Epithelial cell of esophagus (primary cell): ENCODE results near the gene PACS1.
A peak's percentile ranks its signal among the peaks of the same experiment; 100 is the strongest.

Experiments used
- DNase-seq: peaks from one replicate; pipeline ENCODE4 v3.0.0; 2010; ENCODE audit warnings: low read depth
- H3K4me3 ChIP-seq: 2 replicates; pipeline ENCODE4 v1.5.1; 2011; ENCODE audit warnings: mild to moderate bottlenecking, low read length, control low read depth
- TF ChIP-seq, protein P1 (sequence below): IDR thresholded peaks from 2 replicates; pipeline ENCODE4 v1.5.1; 2011; ENCODE audit warnings: low read depth, mild to moderate bottlenecking, low read length, control low read depth, inconsistent platforms; ENCODE audit not compliant: insufficient read depth; ENCODE audit errors: missing control alignments

PACS1 gene

DNA sequence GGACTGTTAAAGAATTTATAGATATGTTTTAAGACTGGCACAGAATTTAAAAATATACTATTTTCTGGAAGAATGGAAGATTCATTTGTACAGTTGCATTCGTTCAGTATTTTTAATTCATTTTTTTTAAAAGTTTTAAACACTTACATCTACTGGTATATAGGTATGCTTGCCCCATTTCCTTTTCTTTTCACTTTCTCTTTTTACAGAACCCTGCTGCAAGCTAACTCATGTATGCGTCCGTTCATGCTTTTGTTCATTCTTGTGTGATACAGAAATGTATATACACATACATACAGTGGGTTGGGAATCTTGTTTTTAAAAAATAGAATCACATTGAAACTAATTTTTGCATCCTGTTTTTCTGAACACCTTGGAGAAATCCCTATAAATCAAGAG is 31.0 kb downstream of the PACS1 start:
- H3K4me3 ChIP-seq: no peak overlapping the region
- no peak for DNase-seq
- TF ChIP-seq, protein P1, sequence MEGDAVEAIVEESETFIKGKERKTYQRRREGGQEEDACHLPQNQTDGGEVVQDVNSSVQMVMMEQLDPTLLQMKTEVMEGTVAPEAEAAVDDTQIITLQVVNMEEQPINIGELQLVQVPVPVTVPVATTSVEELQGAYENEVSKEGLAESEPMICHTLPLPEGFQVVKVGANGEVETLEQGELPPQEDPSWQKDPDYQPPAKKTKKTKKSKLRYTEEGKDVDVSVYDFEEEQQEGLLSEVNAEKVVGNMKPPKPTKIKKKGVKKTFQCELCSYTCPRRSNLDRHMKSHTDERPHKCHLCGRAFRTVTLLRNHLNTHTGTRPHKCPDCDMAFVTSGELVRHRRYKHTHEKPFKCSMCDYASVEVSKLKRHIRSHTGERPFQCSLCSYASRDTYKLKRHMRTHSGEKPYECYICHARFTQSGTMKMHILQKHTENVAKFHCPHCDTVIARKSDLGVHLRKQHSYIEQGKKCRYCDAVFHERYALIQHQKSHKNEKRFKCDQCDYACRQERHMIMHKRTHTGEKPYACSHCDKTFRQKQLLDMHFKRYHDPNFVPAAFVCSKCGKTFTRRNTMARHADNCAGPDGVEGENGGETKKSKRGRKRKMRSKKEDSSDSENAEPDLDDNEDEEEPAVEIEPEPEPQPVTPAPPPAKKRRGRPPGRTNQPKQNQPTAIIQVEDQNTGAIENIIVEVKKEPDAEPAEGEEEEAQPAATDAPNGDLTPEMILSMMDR: no peak

GRCh38 chr11:66104057-66104638 is 34.1 kb downstream of the PACS1 start:
- no peak for DNase-seq
- TF ChIP-seq, protein P1: no peak
- H3K4me3 ChIP-seq: no peak overlapping the region

GRCh38 chr11:66106786-66107599 is 36.9 kb downstream of the PACS1 start:
- peak; percentile 45 for DNase-seq
- H3K4me3 ChIP-seq: no peak overlapping the region
- TF ChIP-seq, protein P1: no peak

DNA sequence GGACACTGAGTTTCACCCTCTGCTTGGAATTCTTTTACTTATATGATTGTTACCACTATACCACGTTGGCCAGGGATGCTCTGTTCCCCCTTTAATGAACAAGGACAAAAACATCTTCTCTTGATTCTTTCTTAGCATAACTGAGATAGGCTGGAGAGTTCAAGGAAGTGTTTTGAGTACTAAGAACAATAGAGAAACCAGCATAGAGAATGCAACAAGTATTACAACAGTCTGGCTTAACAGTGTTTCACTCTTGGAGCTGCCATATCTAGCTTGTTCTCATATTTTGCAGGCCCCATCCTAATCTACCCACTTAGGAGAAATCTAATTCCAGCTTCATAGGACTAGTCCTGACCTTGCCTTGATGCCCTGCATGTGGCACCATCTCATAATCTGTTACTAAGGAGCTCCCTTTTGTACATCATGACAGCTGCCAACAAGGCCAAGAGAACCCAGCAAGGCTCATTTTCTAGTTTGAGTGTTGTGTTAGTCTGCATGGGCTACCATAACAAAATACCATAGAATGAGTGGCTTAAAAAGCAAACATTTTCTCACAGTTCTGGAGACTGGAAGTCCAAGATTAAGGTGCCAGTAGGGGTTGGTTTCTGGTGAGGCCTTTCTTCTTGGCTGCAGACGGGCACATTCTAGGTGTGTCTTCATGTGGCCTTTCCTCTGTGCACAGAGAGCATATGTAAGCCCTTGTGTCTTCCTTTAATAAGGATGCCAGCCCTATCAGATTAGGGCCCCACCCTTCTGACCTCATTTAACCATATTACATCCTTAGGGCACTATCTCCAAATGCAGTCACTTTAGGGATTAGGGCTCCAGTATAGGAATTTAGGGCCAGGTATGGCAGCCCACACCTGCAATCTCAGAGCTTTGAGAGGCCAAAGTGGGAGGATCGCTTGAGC is 37.8 kb downstream of the PACS1 start:
- TF ChIP-seq, protein P1: no peak
- DNase-seq: no peak
- no peak overlapping the region for H3K4me3 ChIP-seq

GRCh38 chr11:66109294-66109693 is 39.2 kb downstream of the PACS1 start:
- H3K4me3 ChIP-seq: no peak overlapping the region
- TF ChIP-seq, protein P1: no peak
- DNase-seq: no peak

DNA sequence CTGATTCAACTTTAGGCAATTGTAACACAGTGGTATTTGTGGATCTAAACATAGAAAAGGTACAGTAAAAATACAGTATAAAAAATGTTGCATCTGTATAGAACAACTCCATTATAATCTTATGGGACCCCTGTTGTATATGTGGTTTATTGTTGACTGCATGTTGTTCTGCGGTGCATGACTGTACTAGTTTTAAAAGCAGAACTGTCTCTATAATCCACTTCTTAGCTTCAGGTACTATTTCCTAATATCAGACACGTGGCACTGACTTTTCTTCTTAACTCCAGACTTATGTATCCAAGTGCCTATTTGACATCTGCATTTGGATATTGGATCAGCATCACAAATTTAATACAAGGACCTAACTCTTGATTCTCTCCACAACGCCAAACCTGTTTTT is 41.1 kb downstream of the PACS1 start:
- H3K4me3 ChIP-seq: no peak overlapping the region
- peak; percentile 33 for DNase-seq
- TF ChIP-seq, protein P1: no peak
